HG03025 (cell line): ENCODE results near the gene TRAPPC3L.
"Not testable (repeated sequence)": the region's sequence is repeated elsewhere in the genome, so short reads cannot be mapped to it uniquely, and the experiment has no call there.

Source experiments
- ATAC-seq: cut with Tn5 transposase; IDR thresholded peaks from one replicate; pipeline ENCODE4 v1.9.1; 2021; ENCODE audit warnings: mild to moderate bottlenecking, moderate library complexity; ENCODE audit not compliant: unreplicated experiment, low FRiP score

Gene TRAPPC3L

DNA sequence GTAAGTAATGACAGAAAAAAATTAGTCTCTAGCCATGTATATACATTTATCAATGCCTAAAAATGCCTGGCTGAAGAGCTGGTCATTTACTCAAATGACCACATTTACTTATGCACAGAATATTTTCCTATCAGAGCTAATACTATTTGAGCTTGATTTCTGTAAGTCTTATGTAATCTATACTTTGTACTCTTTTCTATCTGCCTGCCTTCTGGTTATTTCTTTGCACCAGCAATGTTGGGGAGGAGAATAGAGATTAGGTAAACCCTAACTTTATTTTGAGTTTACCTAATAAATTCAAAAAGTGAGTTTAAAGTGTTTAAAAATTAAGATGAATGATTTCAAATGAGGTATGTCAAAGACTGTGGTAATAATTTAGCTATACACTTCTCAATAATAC is 30.3 kb downstream of the TRAPPC3L start:
- ATAC-seq, result no peak

DNA sequence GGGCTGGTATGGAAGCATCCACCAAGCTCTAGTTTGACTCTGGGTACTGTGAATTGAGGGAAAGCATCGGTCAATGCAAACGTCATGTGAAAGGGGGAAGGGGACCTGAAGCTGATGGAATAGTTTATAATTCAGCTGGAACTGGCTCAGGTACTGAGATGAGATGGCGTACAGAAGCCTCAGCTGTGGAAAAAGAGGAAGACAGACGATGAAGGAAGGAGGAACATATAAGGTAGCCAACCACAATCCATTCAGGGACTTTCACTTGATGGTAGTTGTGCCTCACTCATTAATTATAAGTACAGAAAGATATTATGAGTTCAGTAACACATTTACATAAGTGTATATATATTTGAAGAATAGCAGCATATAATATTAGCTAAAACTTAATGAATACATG is 31.4 kb downstream of the TRAPPC3L start:
- ATAC-seq, result no peak

DNA sequence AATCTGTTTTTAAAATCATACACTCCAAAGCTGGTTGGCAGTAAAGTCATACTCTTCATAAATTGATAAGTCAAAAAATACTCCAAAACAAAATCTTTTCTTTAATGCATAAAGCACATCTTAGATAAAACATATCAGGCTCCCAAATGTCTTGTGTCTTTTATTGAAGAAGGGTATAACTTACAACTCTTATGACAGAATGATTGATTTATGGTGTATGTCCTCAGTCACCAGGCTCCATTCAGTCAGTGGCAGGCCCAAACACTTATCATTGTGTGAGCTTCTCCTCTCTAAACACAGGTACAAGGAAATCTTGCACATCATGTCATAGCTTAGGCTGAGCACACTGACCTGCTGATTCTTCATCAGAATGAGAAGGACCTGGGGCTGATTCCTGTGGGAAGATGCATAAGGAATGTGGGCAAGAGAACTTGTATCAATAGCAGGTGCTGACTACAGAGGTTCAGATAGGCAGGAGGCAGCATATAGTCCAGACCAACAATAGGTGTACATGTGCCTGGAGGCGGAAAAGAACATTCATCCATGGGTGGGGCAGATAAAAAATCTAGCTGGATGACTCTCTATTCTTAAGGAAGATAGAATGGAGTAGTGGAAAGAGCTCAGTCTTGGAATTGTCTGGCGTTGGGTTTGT is 32.1 kb downstream of the TRAPPC3L start:
- ATAC-seq, result no peak

DNA sequence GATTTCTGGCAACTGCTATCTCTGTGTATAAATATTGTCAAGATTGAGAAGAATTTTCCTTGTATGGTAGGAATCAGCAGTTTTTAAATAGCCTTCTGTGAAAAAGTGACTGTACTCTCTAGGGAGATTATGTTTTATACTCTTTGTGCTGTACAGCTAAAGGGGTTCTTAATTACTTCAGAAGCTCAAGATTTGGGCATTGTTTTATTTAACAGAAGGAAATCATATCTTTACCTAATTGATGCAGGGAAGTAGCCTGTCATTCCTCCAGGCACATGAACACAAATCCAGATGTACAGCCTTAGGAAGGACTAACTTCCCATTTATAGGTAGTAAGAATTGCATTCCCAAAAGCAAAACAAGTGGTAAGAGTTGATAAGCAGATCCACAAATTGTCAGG is 32.8 kb downstream of the TRAPPC3L start:
- no peak for ATAC-seq

DNA sequence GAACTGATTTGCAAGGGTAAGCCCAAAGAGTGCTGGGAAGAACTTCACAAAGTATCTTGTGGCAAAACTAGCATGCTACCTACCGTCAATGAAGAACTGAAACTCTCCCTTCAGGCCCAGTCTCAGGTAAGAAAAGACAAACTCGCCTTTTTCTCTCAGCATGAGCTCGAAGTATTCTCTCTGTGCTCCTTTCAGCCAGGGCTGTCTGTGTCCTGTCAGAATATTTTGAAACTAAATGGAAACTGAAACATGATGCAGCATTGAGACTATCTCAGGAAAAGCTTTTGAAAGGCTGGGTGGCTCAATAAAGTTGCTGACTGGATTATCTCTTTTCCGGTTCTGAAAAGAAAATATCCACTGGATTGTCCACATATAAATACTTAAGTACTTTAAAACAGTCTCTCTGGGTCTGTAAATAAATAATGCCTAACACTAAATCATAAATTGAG is 33.3 kb downstream of the TRAPPC3L start:
- ATAC-seq, result peak; percentile 94

DNA sequence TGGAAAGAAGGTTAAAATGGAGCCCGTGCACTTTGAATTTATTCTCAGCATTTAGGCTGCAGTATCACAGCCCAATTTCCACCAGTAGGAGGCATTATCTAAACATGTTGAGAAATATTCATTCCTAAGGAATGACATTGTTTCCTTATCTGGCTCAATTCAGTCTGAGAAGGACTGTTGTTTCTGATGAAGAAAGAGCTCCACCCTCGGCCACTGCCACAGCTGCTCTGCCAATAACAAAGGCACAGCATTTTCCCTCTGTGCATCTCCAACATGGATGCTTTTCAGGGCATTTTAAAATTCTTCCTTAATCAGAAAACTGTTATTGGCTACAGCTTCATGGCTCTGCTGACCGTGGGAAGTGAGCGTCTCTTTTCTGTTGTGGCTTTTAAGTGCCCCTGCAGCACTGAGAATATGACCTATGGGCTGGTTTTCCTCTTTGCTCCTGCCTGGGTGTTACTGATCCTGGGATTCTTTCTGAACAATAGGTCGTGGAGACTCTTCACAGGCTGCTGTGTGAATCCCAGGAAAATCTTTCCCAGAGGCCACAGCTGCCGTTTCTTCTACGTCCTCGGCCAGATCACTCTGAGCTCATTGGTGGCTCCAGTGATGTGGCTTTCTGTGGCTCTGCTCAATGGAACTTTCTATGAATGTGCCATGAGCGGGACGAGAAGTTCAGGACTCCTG is 33.9 kb downstream of the TRAPPC3L start, which contains the start of gene CALHM5:
Gene CALHM5, plus strand, starts transcription at position 216 of the 687 bp plus-strand sequence. Its CDS starts 58 bp downstream, at position 274.
- no peak for ATAC-seq

DNA sequence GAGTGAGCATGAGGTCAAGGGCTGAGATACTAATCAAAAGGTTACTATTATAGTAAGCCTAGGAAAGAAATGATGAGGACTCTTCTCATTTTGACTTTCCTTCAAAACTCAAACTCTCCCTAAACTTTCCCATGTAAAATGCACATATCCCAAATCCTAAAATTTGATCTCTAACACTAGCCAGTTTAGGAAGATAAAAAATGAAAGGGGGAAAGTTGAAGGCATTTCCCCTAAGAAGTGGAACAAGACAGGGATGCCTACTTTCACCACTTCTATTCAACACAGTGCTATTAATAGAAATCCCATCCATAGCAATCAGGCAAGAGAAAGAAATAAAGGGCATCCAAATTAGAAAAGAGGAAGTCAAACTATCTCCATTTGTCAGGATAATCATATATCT is 37.0 kb downstream of the TRAPPC3L start:
- ATAC-seq, result no peak

DNA sequence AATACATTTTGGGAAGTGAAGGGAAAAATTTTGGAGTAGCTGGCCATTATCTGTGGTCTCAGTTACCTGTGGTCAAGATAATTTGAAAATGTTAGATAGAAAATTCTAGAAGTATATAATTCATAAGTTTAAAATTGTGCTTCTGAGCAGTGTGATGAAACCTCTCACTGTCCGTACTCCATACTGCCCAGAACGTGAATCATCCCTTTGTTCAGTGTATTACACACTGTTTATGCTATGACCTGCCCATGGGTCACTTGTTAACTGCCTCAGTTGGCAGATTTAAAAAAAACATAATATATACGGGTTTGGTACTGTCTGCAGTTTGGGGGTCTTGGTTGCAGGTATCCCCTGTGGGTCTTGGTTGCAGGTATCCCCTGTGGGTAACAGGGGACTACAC is 38.2 kb downstream of the TRAPPC3L start:
- no peak for ATAC-seq

DNA sequence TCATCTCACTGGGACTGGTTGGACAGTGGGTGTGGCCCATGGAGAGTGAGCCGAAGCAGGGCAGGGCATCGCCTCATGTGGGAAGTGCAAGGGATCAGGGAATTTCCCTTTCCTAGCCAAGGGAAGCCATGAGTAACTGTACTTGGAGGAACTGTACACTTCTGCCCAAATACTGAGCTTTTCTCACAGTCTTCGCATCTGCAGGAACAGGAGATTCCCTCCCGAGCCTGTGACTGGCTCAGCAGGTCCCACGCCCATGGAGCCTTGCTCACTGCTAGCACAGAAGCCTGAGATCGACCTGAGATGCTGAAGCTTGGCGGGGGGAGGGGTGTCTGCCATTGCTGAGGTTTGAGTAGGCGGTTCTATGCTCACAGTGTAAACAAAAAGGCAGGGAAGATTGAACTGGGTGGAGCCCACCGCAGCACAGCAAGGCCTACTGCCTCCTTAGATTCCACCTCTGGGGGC is 44.5 kb downstream of the TRAPPC3L start:
- ATAC-seq, result no peak

DNA sequence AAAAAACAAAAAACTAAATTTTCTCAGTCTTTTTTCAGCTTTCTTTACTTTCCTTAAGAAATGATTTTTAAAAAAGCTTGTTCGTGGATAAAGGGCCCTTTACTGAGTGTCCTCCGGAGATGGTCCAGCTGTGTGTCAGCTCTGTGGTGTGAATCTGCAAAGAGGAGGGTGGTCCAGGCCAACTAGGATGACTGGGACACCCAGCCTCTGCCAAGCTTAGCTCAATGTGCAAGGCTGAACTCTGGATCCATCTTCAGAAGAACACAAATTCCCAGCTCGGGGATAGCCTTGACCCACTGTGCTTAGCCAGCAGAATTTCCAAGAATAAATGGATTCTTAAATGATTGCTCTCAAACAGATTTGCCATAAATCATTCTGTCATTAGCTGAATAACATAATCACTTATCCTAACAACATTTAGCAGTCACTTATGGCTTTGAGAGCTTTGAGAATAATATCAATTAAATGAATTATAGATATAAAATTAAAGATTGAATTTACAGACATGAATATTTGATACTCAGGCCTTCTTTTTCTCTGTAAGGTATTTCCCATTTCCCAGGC is 48.3 kb downstream of the TRAPPC3L start:
- no peak for ATAC-seq

DNA sequence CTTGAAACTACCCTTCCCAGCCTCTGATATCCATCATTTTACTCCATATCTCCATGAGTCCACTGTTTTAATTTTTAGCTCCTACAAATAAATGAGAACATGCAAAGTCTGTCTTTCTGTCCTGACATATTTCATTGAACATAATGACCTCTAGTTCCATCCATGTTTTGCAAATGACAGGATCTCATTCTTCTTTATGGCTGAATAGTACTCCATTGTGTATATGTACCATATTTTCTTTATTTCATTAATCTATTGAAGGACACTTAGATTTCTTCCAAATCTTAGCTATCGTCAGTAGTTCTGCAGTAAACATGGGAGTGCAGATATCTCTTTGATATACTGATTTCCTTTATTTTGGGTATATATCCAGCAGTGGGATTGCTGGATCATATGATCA is 50.3 kb downstream of the TRAPPC3L start:
- ATAC-seq, result not testable (repeated sequence)

DNA sequence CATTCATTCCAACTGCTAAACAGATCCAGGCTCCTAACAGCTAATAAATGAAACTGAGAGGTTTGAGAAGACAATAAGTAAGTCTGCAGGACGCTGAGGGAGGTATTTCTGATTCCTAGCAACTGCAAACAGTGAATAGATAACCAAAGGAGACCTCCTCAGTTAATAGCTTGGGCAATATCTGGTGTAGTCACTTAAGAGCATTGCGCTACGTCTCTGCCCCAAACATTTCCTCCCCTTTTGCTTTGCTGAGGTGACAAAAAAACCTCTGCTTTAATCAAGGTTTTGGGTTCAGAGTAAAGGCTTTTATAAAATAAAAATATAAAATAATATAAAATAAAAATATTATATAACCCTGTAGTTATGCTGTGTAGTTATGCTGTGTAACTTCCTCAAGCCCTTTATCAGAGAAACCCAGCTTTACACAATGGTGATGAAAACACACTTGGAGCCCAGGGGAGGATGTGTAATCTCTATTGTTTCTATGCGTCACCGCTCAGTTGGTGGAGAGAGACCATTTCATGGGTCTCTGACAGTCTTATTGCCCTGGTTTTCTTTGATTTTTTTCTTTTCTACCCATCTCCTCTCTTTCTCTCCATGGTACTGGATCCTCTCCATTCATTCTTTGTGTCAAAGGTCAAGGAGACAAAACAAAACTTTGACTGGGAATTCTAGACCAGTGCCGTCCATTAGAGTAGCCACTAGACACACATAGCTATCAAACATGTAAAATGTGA is 53.0 kb downstream of the TRAPPC3L start:
- no peak for ATAC-seq

DNA sequence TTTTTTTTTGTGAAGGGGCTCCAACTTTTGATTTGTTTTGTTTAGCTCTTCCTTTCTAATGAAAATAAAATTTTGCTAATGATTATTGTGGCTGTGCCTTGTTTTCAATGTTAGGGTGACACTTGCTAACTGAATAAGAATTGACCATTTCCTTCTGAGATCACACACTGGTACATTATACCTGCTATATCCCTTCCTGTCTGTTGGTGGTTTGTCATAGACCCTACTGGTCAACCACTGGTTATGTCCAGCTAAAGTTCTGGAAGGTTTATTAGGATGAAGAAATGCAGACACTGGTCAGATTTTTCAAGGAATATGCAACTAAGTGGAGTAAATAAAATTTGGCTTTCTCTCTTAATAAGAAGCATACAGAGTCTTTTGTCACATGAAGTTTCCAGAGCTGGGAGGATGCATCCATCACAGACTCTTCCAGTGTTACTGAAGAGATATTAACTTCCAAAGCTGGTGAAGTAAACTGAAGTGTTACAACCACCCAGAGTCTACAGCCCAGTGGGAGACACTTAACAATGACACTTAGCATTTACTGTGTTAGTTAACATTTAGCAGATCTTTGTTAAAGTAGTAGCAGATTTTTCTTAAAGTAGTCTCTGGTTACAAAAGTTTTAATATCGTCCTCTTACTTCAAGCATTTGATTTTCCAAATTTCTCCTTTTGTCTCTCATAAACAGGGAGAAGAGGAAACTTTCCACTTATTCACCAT is 53.7 kb downstream of the TRAPPC3L start:
- no peak for ATAC-seq

DNA sequence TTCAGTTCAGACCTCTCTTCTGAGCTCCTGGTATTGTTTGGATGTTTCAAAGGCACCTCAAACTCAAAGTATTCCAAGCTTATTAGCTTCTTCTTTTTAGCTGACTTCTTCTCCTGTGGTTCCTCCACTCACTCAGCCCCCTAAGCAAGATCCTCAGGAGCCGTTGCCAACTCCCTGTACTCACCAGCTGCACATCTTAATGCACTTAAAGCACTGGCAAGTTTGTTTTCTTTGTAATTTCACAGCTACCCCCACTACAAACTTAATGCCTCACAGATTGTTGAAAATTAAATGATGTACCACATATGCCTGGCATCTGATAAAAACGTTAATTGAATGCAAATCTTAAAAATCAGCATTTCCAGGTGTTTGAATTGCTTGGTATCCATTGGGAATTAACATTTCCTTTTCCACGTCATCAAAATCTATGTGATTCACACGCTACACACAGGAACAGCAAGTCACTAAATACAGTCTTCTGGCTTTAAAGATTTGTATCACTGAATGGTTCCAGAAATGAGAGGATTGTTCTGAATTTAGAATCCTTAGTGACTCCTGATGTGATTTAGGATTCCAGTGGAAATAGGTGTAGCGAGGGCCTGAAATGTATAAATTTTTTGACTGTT is 59.8 kb downstream of the TRAPPC3L start:
- no peak for ATAC-seq

DNA sequence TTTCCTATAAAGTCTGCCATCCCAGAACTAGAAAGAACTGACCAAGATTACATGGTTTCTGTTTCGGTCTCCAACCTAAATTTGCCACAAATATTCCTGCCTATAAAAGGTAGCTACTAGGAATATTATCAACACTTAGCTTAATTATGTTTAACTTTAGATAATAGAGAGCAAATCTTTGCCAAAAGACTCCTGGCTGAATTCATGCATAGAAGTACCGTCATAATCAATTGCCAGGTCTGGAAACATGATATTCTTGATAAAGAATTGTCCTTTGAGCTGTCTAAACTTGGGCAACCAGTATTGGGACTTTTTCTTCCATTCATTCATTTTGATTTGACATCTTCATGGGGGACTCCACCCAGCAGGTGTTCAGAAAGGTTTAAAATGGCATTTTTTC is 61.9 kb downstream of the TRAPPC3L start:
- ATAC-seq, result no peak

DNA sequence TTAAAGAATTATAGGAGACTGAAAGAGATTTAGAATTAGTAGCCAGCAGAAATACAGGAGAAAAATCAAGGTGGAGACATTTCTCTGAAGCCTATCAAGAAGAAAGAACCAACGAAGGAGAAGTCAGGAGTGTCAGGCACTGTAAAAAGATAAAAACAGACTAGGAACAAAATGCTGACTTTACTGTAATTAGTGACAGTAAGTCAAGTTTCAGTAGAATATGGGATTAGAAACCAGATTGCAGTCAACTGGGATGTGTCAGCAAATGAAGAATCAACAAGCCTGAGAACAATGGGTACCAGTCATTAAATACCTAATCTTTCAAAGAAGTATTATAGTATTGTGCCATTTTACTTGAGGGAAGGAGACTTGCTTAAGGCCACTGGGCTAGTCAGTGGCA is 62.7 kb downstream of the TRAPPC3L start:
- ATAC-seq, result no peak

DNA sequence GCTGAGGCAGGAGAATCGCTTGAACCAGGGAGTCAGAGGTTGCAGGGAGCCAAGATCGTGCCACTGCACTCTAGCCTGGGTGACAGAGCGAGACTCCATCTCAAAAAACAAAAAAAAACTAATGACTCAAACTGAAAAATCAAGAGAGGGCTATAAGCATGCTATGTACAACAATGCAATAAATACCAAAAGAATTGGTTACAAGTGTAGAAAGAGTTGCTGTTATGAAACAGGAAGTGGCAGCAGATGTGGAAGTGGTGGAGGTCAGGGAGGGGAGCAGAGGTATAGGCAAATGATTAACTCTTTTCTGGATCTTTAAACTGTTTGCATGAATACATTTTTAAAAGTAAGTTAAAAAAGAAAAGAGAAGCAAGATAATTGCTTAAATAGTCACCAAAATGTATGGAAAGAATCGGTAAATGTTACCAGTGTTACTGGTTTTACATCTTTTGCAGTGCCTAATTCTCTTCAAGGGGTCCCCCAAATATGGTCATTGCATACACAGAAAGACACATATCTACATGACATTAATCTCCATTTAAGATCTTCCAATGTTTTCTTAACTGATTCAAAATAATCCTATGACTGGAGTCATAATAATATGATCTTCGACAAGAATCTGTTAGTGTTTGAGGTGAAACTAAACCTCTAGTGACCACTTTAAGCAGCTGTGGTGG is 69.3 kb downstream of the TRAPPC3L start:
- ATAC-seq, result peak; percentile 100

DNA sequence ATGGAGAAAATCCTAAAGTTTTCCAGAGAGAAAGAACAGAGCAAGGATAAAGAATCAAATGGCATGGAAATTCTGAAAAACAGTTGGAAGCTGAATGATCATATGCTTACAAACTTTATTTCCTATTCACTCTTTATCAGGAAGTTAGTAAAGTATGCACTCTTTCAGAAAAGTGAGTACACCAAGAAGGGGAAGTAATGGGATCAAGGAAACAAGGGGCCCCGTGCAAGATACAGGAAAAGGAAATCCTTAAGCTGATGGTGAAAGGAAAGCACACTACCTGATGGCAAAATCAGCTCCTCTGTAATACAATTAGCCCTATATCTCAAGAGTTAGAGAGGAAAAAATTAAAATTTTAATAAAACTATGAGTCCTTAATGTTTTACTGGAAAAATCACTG is 70.3 kb downstream of the TRAPPC3L start:
- ATAC-seq, result no peak

DNA sequence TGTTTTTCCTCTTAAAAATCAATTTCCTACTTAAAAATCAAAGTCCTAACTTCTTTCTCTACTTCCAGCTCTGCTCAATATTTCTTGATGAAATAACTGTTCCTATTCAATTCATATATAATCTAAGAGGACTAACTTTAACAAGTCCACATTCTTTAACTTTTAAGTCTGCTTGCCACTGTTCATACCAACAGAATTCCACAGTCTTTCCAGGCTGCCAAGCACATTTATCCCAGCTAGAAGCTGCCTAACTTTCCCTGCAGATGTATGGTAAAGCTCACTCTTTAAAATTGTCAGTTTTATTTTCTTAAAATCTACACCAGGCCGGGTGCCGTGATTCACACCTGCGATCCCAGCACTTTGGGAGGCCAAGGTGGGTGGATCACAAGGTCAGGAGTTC is 72.8 kb downstream of the TRAPPC3L start:
- ATAC-seq, result no peak
